ENCODE data around the gene FAM50B. TPM values are rescaled to one million over a fixed set of nuclear protein-coding genes. Genes with fewer than 3 reads are reported as not detected.

FAM50B gene
- total and polyA plus RNA-seq, 2 of the 13 experiments (the other 11 are each of a cell fraction or from before 2014, with no cell fraction given), result 0.05 TPM; not detected in 1

DNA sequence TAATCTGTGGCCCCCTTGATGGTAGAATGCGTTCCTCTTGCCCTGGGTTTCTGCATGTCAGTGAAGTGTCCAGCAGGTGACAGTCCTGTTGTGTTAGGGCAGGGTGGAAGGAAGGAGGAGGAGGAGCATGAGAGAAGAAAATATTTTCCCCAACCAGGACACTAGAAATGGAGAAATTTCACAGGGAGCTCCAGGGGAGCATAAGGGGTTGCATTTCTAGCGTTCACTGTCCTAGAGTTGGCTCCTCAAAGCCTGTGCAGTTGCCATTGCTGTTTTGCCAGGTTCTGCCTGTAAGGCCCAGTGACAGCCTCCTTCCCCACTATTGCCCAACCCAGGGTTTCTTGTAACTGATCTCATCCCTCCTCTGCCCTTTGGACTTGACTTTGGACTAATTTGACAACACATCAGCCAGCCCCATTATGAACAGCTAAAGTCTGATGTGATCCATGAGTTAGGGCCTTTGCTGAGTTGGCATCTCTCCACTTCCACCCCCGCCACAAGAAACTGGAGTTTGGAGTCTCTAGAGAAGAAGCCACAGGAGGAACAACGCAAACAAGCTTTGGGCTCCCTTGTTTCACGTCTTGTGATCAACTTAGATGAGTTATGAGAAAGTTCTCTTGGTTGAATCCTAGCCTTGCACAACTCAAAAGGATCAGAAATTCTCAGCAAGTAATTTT lies 14.0 kb upstream of the FAM50B start (continued):
- TF ChIP-seq, protein P1, sequence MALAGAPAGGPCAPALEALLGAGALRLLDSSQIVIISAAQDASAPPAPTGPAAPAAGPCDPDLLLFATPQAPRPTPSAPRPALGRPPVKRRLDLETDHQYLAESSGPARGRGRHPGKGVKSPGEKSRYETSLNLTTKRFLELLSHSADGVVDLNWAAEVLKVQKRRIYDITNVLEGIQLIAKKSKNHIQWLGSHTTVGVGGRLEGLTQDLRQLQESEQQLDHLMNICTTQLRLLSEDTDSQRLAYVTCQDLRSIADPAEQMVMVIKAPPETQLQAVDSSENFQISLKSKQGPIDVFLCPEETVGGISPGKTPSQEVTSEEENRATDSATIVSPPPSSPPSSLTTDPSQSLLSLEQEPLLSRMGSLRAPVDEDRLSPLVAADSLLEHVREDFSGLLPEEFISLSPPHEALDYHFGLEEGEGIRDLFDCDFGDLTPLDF (CRISPR knock-in tag; IDR thresholded peaks at IDR 0.05), result no peak
- TF ChIP-seq PRMT3 (CRISPR knock-in tag; IDR thresholded peaks at IDR 0.05; ENCODE audit: borderline replicate concordance, low read depth) (no peak), ZNF7 (CRISPR knock-in tag; IDR thresholded peaks at IDR 0.05) (no peak), RAD21 (CRISPR knock-in tag; IDR thresholded peaks at IDR 0.05) (peak; percentile 85), MTF1 (CRISPR knock-in tag; IDR thresholded peaks at IDR 0.05) (no peak), ZBTB42 (CRISPR knock-in tag; IDR thresholded peaks at IDR 0.05) (no peak), SOX13 (IDR thresholded peaks at IDR 0.05) (peak; percentile 46), SOX13 (CRISPR knock-in tag; conservative IDR thresholded peaks at IDR 0.05 in 1 of 2, IDR thresholded peaks at IDR 0.05 in 1 of 2) (peak in 1 of 2 experiments; percentile 78; a peak in 2 of 4 replicates), ZNF567 (CRISPR knock-in tag; IDR thresholded peaks at IDR 0.05; ENCODE audit: borderline replicate concordance) (peak; percentile 30; the same call in 1 of the 2 replicates), ADNP (CRISPR knock-in tag; IDR thresholded peaks at IDR 0.05) (no peak), KAT7 (CRISPR knock-in tag; IDR thresholded peaks at IDR 0.05; ENCODE audit: borderline replicate concordance) (peak; percentile 84; the same call in 1 of the 2 replicates), EP300 (IDR thresholded peaks at IDR 0.05; ENCODE audit: low read depth in 2 of 2, low read length in 2 of 2) (peak; percentile 88 to 91), EP300 (CRISPR knock-in tag; IDR thresholded peaks at IDR 0.05; ENCODE audit: borderline replicate concordance) (peak; percentile 89), SNAI1 (CRISPR knock-in tag; IDR thresholded peaks at IDR 0.05; ENCODE audit: borderline replicate concordance) (no peak), NAIF1 (CRISPR knock-in tag; IDR thresholded peaks at IDR 0.05; ENCODE audit: borderline replicate concordance) (no peak), PHF5A (CRISPR knock-in tag; IDR thresholded peaks at IDR 0.05; ENCODE audit: low read depth, unreplicated experiment) (peak; percentile 60), SP5 (CRISPR knock-in tag; IDR thresholded peaks at IDR 0.05; ENCODE audit: borderline replicate concordance, low read depth) (peak; percentile 60; the same call in 1 of the 2 replicates), ZNF234 (CRISPR knock-in tag; conservative IDR thresholded peaks at IDR 0.05) (no peak), PITX1 (CRISPR knock-in tag; IDR thresholded peaks at IDR 0.05) (peak; percentile 87)
- TF ChIP-seq, protein P2, sequence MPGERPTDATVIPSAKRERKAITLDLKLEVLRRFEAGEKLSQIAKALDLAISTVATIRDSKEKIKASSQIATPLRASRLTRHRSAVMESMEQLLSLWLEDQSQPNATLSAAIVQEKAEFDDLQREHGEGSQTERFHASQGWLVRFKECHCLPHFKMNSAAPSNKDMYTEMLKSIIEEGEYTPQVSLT (CRISPR knock-in tag; IDR thresholded peaks at IDR 0.05; ENCODE audit: borderline replicate concordance, low read depth), result no peak
- TF ChIP-seq, protein P3, sequence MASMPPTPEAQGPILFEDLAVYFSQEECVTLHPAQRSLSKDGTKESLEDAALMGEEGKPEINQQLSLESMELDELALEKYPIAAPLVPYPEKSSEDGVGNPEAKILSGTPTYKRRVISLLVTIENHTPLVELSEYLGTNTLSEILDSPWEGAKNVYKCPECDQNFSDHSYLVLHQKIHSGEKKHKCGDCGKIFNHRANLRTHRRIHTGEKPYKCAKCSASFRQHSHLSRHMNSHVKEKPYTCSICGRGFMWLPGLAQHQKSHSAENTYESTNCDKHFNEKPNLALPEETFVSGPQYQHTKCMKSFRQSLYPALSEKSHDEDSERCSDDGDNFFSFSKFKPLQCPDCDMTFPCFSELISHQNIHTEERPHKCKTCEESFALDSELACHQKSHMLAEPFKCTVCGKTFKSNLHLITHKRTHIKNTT (CRISPR knock-in tag; IDR thresholded peaks at IDR 0.05), result no peak
- TF ChIP-seq, protein P4, sequence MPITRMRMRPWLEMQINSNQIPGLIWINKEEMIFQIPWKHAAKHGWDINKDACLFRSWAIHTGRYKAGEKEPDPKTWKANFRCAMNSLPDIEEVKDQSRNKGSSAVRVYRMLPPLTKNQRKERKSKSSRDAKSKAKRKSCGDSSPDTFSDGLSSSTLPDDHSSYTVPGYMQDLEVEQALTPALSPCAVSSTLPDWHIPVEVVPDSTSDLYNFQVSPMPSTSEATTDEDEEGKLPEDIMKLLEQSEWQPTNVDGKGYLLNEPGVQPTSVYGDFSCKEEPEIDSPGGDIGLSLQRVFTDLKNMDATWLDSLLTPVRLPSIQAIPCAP (CRISPR knock-in tag; IDR thresholded peaks at IDR 0.05; ENCODE audit: low read depth), result no peak
- TF ChIP-seq, protein P5, sequence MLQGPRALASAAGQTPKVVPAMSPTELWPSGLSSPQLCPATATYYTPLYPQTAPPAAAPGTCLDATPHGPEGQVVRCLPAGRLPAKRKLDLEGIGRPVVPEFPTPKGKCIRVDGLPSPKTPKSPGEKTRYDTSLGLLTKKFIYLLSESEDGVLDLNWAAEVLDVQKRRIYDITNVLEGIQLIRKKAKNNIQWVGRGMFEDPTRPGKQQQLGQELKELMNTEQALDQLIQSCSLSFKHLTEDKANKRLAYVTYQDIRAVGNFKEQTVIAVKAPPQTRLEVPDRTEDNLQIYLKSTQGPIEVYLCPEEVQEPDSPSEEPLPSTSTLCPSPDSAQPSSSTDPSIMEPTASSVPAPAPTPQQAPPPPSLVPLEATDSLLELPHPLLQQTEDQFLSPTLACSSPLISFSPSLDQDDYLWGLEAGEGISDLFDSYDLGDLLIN (CRISPR knock-in tag; IDR thresholded peaks at IDR 0.05; ENCODE audit: borderline replicate concordance), result no peak

Measured in HepG2 (cell line).